Progenitor cell of endocrine pancreas (in vitro differentiated cells): ENCODE results near the gene ARHGAP18. TPM values are rescaled to one million over a fixed set of nuclear protein-coding genes. Genes with fewer than 3 reads are reported as not detected.

ENCODE experiments used
- DNase-seq: peaks from one replicate; pipeline ENCODE4 v3.0.0; 2021; ENCODE audit warnings: low spot score; ENCODE audit not compliant: unreplicated experiment
- H3K27ac Mint-ChIP-seq: 2 replicates; pipeline ENCODE4 v1.8.0; 2021; ENCODE audit warnings: mild to moderate bottlenecking, moderate library complexity, mixed read lengths
- H3K27me3 Mint-ChIP-seq: 2 replicates; pipeline ENCODE4 v1.8.0; 2021; ENCODE audit warnings: mixed read lengths
- H3K36me3 Mint-ChIP-seq: 2 replicates; pipeline ENCODE4 v1.8.0; 2022; ENCODE audit warnings: mixed read lengths; ENCODE audit not compliant: insufficient read depth
- H3K4me1 Mint-ChIP-seq: 2 replicates; pipeline ENCODE4 v1.8.0; 2021; ENCODE audit warnings: low read depth, mixed read lengths
- H3K4me3 Mint-ChIP-seq: 2 replicates; pipeline ENCODE4 v1.8.0; 2021; ENCODE audit warnings: low read depth, mild to moderate bottlenecking, moderate library complexity, mixed read lengths
- H3K9me3 Mint-ChIP-seq: 2 replicates; pipeline ENCODE4 v1.8.0; 2021; ENCODE audit warnings: low read depth, mixed read lengths
- CTCF ChIP-seq: fragments of 200-600 bp; sonication (generic); IDR thresholded peaks from one replicate; pipeline ENCODE4 v1.5.0; 2021; ENCODE audit warnings: antibody characterized with exemption, mild to moderate bottlenecking; ENCODE audit not compliant: unreplicated experiment
- total RNA-seq: library from RNA; stranded (reverse); gene quantifications from 2 replicates; pipeline ENCODE4 v1.2.1, GENCODE V29; 2021

Gene ARHGAP18
- total RNA-seq, 1 donor from 2014 or later, result 26.9 TPM

GRCh38 chr6:129670634-129671033 lies 39.3 kb downstream of the ARHGAP18 start:
- Mint-ChIP-seq H3K4me3 (no peak overlapping the region), H3K27ac (no peak overlapping the region), H3K36me3 (peaks cover 7% of the 10 kb centered on the region), H3K9me3 (peaks cover 6% of the 10 kb centered on the region), H3K4me1 (peaks cover 17% of the 10 kb centered on the region), H3K27me3 (no peaks in the 10 kb centered on the region)
- no peak for TF ChIP-seq CTCF
- no peak for DNase-seq

GRCh38 chr6:129667621-129668020 lies 42.4 kb downstream of the ARHGAP18 start:
- no peak overlapping the region for H3K27ac Mint-ChIP-seq
- H3K9me3 Mint-ChIP-seq, result peaks cover 6% of the 10 kb centered on the region
- DNase-seq, result no peak
- no peak overlapping the region for H3K4me3 Mint-ChIP-seq
- peaks cover 20% of the 10 kb centered on the region for H3K4me1 Mint-ChIP-seq
- H3K27me3 Mint-ChIP-seq, result no peaks in the 10 kb centered on the region
- TF ChIP-seq CTCF, result no peak
- H3K36me3 Mint-ChIP-seq, result peaks cover 7% of the 10 kb centered on the region

- peaks cover 2% of the 10 kb centered on the region for H3K9me3 Mint-ChIP-seq
- no peak overlapping the region for H3K27ac Mint-ChIP-seq
- no peak for TF ChIP-seq CTCF
These were observed 42.9 kb downstream of the ARHGAP18 start for GRCh38 chr6:129667034-129667433.

GRCh38 chr6:129665555-129665954 lies 44.4 kb downstream of the ARHGAP18 start:
- Mint-ChIP-seq H3K27me3 (no peaks in the 10 kb centered on the region), H3K4me3 (no peak overlapping the region), H3K9me3 (peaks cover 3% of the 10 kb centered on the region), H3K27ac (no peak overlapping the region), H3K4me1 (peaks cover 25% of the 10 kb centered on the region), H3K36me3 (peaks cover 2% of the 10 kb centered on the region)
- no peak for DNase-seq
- TF ChIP-seq CTCF, result no peak

More at GRCh38 chr6:129667034-129667433, 42.9 kb downstream of the ARHGAP18 start:
- DNase-seq, result no peak
- no peaks in the 10 kb centered on the region for H3K27me3 Mint-ChIP-seq
- H3K4me1 Mint-ChIP-seq, result peaks cover 20% of the 10 kb centered on the region
- peaks cover 5% of the 10 kb centered on the region for H3K36me3 Mint-ChIP-seq
- no peak overlapping the region for H3K4me3 Mint-ChIP-seq

- H3K27me3 Mint-ChIP-seq, result no peaks in the 10 kb centered on the region
- peak overlapping the region; percentile 11 for H3K27ac Mint-ChIP-seq
These were observed 46.4 kb downstream of the ARHGAP18 start for GRCh38 chr6:129663531-129663930.

More at GRCh38 chr6:129663531-129663930, 46.4 kb downstream of the ARHGAP18 start:
- TF ChIP-seq CTCF, result peak; percentile 10
- peaks cover 30% of the 10 kb centered on the region for H3K4me1 Mint-ChIP-seq
- H3K36me3 Mint-ChIP-seq, result peaks cover 4% of the 10 kb centered on the region
- H3K9me3 Mint-ChIP-seq, result peaks cover 3% of the 10 kb centered on the region
- H3K4me3 Mint-ChIP-seq, result no peak overlapping the region
- DNase-seq, result no peak
